WERI-Rb-1 (cell line): ENCODE data around the gene CALHM6.
A peak's percentile ranks its signal among the peaks of the same experiment; 100 is the strongest.

Source experiments
- DNase-seq: peaks from one replicate; pipeline ENCODE4 v3.0.0-alpha.2; 2020
- H3K27ac ChIP-seq: fragments of 250-450 bp; sonication (Bioruptor Pico); 2 replicates; pipeline ENCODE4 v1.5.1; 2020; ENCODE audit warnings: mild to moderate bottlenecking, moderate library complexity
- H3K27me3 ChIP-seq: fragments of 250-450 bp; sonication (Bioruptor Pico); 2 replicates; pipeline ENCODE4 v1.5.1; 2021; ENCODE audit warnings: mild to moderate bottlenecking, low read depth, moderate library complexity; ENCODE audit not compliant: insufficient read depth, severe bottlenecking
- H3K36me3 ChIP-seq: fragments of 250-450 bp; sonication (Bioruptor Pico); 2 replicates; pipeline ENCODE4 v1.5.1; 2020; ENCODE audit warnings: mild to moderate bottlenecking, moderate library complexity
- H3K4me3 ChIP-seq: 2 replicates; pipeline ENCODE4 v1.5.1; 2011; ENCODE audit warnings: low read depth, mild to moderate bottlenecking, control low read depth, low read length
- H3K9me3 ChIP-seq: fragments of 250-450 bp; sonication (Bioruptor Pico); 2 replicates; pipeline ENCODE4 v1.5.1; 2021; ENCODE audit warnings: mild to moderate bottlenecking, moderate library complexity; ENCODE audit not compliant: severe bottlenecking
- CTCF ChIP-seq: IDR thresholded peaks from 2 replicates; pipeline ENCODE4 v1.5.1; 2011; ENCODE audit warnings: low read depth, mild to moderate bottlenecking, control low read depth, inconsistent platforms, low read length

The CALHM6 gene

GRCh38 chr6:116458264-116458663 lies 2.9 kb upstream of the CALHM6 start:
- H3K4me3 ChIP-seq, result no peak overlapping the region
- no peaks in the 10 kb centered on the region for H3K9me3 ChIP-seq
- H3K27ac ChIP-seq, result no peak overlapping the region
- TF ChIP-seq CTCF, result no peak
- H3K36me3 ChIP-seq, result no peaks in the 10 kb centered on the region
- no peak for DNase-seq
- no peaks in the 10 kb centered on the region for H3K27me3 ChIP-seq

GRCh38 chr6:116459927-116460326 lies 1.2 kb upstream of the CALHM6 start:
- H3K9me3 ChIP-seq, result no peaks in the 10 kb centered on the region
- no peak overlapping the region for H3K4me3 ChIP-seq
- no peaks in the 10 kb centered on the region for H3K27me3 ChIP-seq
- no peak for DNase-seq
- no peak overlapping the region for H3K27ac ChIP-seq
- TF ChIP-seq CTCF, result no peak
- H3K36me3 ChIP-seq, result no peaks in the 10 kb centered on the region

- Histone ChIP-seq H3K36me3 (no peaks in the 10 kb centered on the region), H3K9me3 (no peaks in the 10 kb centered on the region), H3K4me3 (peak overlapping the region; percentile 34), H3K27me3 (no peaks in the 10 kb centered on the region), H3K27ac (no peak overlapping the region)
- no peak for TF ChIP-seq CTCF
- peak; percentile 23 for DNase-seq
Observed at GRCh38 chr6:116461932-116462885, 1.0 kb downstream of the CALHM6 start.

GRCh38 chr6:116463301-116463700 lies 2.1 kb downstream of the CALHM6 start:
- Histone ChIP-seq H3K9me3 (no peaks in the 10 kb centered on the region), H3K27me3 (no peaks in the 10 kb centered on the region), H3K4me3 (no peak overlapping the region), H3K36me3 (no peaks in the 10 kb centered on the region), H3K27ac (no peak overlapping the region)
- TF ChIP-seq CTCF, result no peak
- no peak for DNase-seq

- Histone ChIP-seq H3K27ac (no peak overlapping the region), H3K4me3 (no peak overlapping the region), H3K27me3 (no peaks in the 10 kb centered on the region), H3K9me3 (no peaks in the 10 kb centered on the region), H3K36me3 (no peaks in the 10 kb centered on the region)
- DNase-seq, result no peak
- no peak for TF ChIP-seq CTCF
Observed at GRCh38 chr6:116465246-116465645, 4.1 kb downstream of the CALHM6 start.

- no peak overlapping the region for H3K4me3 ChIP-seq
- H3K36me3 ChIP-seq, result no peaks in the 10 kb centered on the region
- no peak for TF ChIP-seq CTCF
- DNase-seq, result no peak
- H3K27ac ChIP-seq, result no peak overlapping the region
- H3K9me3 ChIP-seq, result no peaks in the 10 kb centered on the region
- no peaks in the 10 kb centered on the region for H3K27me3 ChIP-seq
Observed at GRCh38 chr6:116467096-116467495, 5.9 kb downstream of the CALHM6 start.
